Small intestine (tissue), 7 donors: Measurements from ENCODE around the gene MCL1. TPM values are rescaled to one million over a fixed set of nuclear protein-coding genes. Genes with fewer than 3 reads are reported as not detected.
A peak's percentile ranks its signal among the peaks of the same experiment; 100 is the strongest.
"Not testable (repeated sequence)": the region's sequence is repeated elsewhere in the genome, so short reads cannot be mapped to it uniquely, and the experiment has no call there.

Source experiments
- DNase-seq, 2 donors: peaks; one replicate each; pipeline versions ENCODE4 v3.0.0 to v3.0.0-alpha.2; 2013
- FAIRE-seq: peaks from 2 replicates; lab custom pipeline; 2012; peaks lifted over from hg19 to GRCh38; lab: Jason Lieb, UNC
- H3K27ac ChIP-seq, 3 donors: one replicate each; pipeline ENCODE4 v1.5.1; 2013; ENCODE audit warnings: low read length in 2 of 3, mild to moderate bottlenecking in 2 of 3, control low read depth in 1 of 3, inconsistent platforms in 1 of 3, low read depth in 1 of 3, moderate library complexity in 1 of 3
- H3K27me3 ChIP-seq, 3 donors: one replicate each; pipeline ENCODE4 v1.6.1; 2013; ENCODE audit warnings: low read length in 3 of 3, inconsistent platforms in 1 of 3; ENCODE audit not compliant: control insufficient read depth in 3 of 3, insufficient read depth in 3 of 3
- H3K36me3 ChIP-seq, 3 donors: one replicate each; pipeline ENCODE4 v1.6.1; 2013; ENCODE audit warnings: low read length in 3 of 3, inconsistent platforms in 1 of 3, low read depth in 1 of 3, mild to moderate bottlenecking in 1 of 3, moderate library complexity in 1 of 3; ENCODE audit not compliant: control insufficient read depth in 3 of 3, insufficient read depth in 2 of 3
- H3K4me1 ChIP-seq, 3 donors: one replicate each; pipeline ENCODE4 v1.6.1; 2013; ENCODE audit warnings: low read length in 2 of 3, inconsistent platforms in 1 of 3, low read depth in 1 of 3, mild to moderate bottlenecking in 1 of 3, moderate library complexity in 1 of 3; ENCODE audit not compliant: control insufficient read depth in 3 of 3, insufficient read depth in 2 of 3
- H3K4me3 ChIP-seq, 3 donors: one replicate each; pipeline ENCODE4 v1.5.1; 2013; ENCODE audit warnings: low read length in 3 of 3, control low read depth in 1 of 3, inconsistent platforms in 1 of 3, low read depth in 1 of 3, mild to moderate bottlenecking in 1 of 3, moderate library complexity in 1 of 3
- H3K9me3 ChIP-seq, 2 donors: one replicate each; pipeline ENCODE4 v1.6.1; 2013; ENCODE audit warnings: low read depth in 1 of 2, low read length in 1 of 2; ENCODE audit not compliant: control insufficient read depth in 2 of 2, insufficient read depth in 1 of 2
- WGBS, 3 donors: extraction: QIAGEN DNeasy Blood & Tissue Kit; methylation state at CpG; one replicate each; pipeline ENCODE4 v1.1.7; 2013; 5-methylcytosine and 5-hydroxymethylcytosine counted together
- polyA plus RNA-seq, 4 donors: library from polyadenylated mRNA; stranded (reverse) in 3 of 4; unstranded in 1 of 4; fragments of 200-250 nt in 3 of 4; fragments of 120-200 nt in 1 of 4; gene quantifications; one replicate each; pipeline versions ENCODE4 v1.2.1 to v1.2.3, GENCODE V29; 2013
- donor health status: healthy with polysubstance abuse.
- donor health status: control.
- donor health status: control.
- donor health status: Bipolar disorder and iron deficiency.
- donor health status: healthy.

The MCL1 gene
- polyA plus RNA-seq, 4 donors: 87.0 to 189 (median 105) TPM

- Histone ChIP-seq H3K4me3 (no peak overlapping the region), H3K27me3 (no peaks in the 10 kb centered on the region), H3K4me1 (peaks cover 2 to 25% (median 19%) of the 10 kb centered on the region in 3 donors), H3K36me3 (peaks cover 0 to 31% (median 0%) of the 10 kb centered on the region in 3 donors), H3K9me3 (no peaks in the 10 kb centered on the region), H3K27ac (peak overlapping the region in 2 of 3 donors; percentile 24 to 94)
- no peak for DNase-seq
- no peak for FAIRE-seq
- WGBS, 3 donors: 71 to 94% (median 89%) methylated on average over 2 of the region's 2 CpGs
Observed at GRCh38 chr1:150609732-150610131, 30.3 kb upstream of the MCL1 start.

- no peaks in the 10 kb centered on the region for H3K9me3 ChIP-seq
- H3K27ac ChIP-seq: peak overlapping the region in 1 of 3 donors; percentile 58
- peaks cover 0 to 25% (median 0%) of the 10 kb centered on the region in 3 donors for H3K36me3 ChIP-seq
- FAIRE-seq (no peak), DNase-seq (no peak)
- 96 to 98% (median 97%) methylated on average over 7 of the region's 7 CpGs for WGBS, 3 donors
- H3K4me3 ChIP-seq: no peak overlapping the region
- H3K27me3 ChIP-seq: no peaks in the 10 kb centered on the region
- H3K4me1 ChIP-seq: peaks cover 4 to 14% (median 10%) of the 10 kb centered on the region in 3 donors
Observed at GRCh38 chr1:150606463-150607142, 27.2 kb upstream of the MCL1 start.

GRCh38 chr1:150605451-150605731 is 26.0 kb upstream of the MCL1 start:
- H3K4me3 ChIP-seq, DNase-seq, H3K27me3 ChIP-seq, FAIRE-seq, H3K9me3 ChIP-seq: not testable (repeated sequence)
- H3K4me1 ChIP-seq: peaks cover 2 to 14% (median 5%) of the 10 kb centered on the region in 3 donors
- peak overlapping the region in 1 of 3 donors; percentile 97 for H3K27ac ChIP-seq
- 95 to 97% (median 96%) methylated on average over 3 of the region's 3 CpGs for WGBS, 3 donors
- H3K36me3 ChIP-seq: peaks cover 0 to 24% (median 0%) of the 10 kb centered on the region in 3 donors

- DNase-seq (no peak), FAIRE-seq (no peak)
- H3K9me3 ChIP-seq: no peaks in the 10 kb centered on the region
- H3K27me3 ChIP-seq: no peaks in the 10 kb centered on the region
- H3K36me3 ChIP-seq: peaks cover 0 to 28% (median 0%) of the 10 kb centered on the region in 3 donors
- WGBS, 3 donors: 95 to 100% (median 96%) methylated on average over 2 of the region's 2 CpGs
- peaks cover 2 to 14% (median 5%) of the 10 kb centered on the region in 3 donors for H3K4me1 ChIP-seq
- no peak overlapping the region for H3K4me3 ChIP-seq
- H3K27ac ChIP-seq: peak overlapping the region; percentile 28 to 97 (median 74)
Observed at GRCh38 chr1:150604226-150604588, 24.8 kb upstream of the MCL1 start.

- no peak overlapping the region for H3K27ac ChIP-seq
- peaks cover 2 to 14% (median 5%) of the 10 kb centered on the region in 3 donors for H3K4me1 ChIP-seq
- FAIRE-seq (no peak), DNase-seq (no peak)
- H3K9me3 ChIP-seq: no peaks in the 10 kb centered on the region
- no peak overlapping the region for H3K4me3 ChIP-seq
- H3K27me3 ChIP-seq: no peaks in the 10 kb centered on the region
- WGBS, 3 donors: 90 to 93% (median 93%) methylated on average over 3 of the region's 3 CpGs
- H3K36me3 ChIP-seq: peaks cover 0 to 24% (median 0%) of the 10 kb centered on the region in 3 donors
Observed at GRCh38 chr1:150603711-150604110, 24.3 kb upstream of the MCL1 start.

GRCh38 chr1:150602372-150602771 is 23.0 kb upstream of the MCL1 start:
- DNase-seq: not testable (repeated sequence)
- WGBS, 3 donors: 91 to 94% (median 93%) methylated on average over 11 to 12 of the region's 12 CpGs

GRCh38 chr1:150601540-150601939 is 22.1 kb upstream of the MCL1 start:
- Histone ChIP-seq H3K27me3 (no peaks in the 10 kb centered on the region), H3K4me1 (peaks cover 2 to 10% (median 9%) of the 10 kb centered on the region in 3 donors), H3K9me3 (no peaks in the 10 kb centered on the region), H3K4me3 (no peak overlapping the region), H3K27ac (no peak overlapping the region), H3K36me3 (peaks cover 0 to 15% (median 0%) of the 10 kb centered on the region in 3 donors)
- FAIRE-seq (no peak), DNase-seq (no peak)

More at GRCh38 chr1:150602372-150602771, 23.0 kb upstream of the MCL1 start:
- not testable (repeated sequence) for H3K4me3 ChIP-seq, FAIRE-seq, H3K9me3 ChIP-seq, H3K27ac ChIP-seq, H3K27me3 ChIP-seq
- H3K36me3 ChIP-seq: peaks cover 0 to 17% (median 0%) of the 10 kb centered on the region in 3 donors
- H3K4me1 ChIP-seq: peaks cover 2 to 14% (median 5%) of the 10 kb centered on the region in 3 donors

GRCh38 chr1:150598346-150598745 is 18.9 kb upstream of the MCL1 start:
- 57 to 88% (median 70%) methylated on average over 4 of the region's 4 CpGs for whole genome bisulfite sequencing, 3 donors
- not testable (repeated sequence) for FAIRE-seq, H3K27ac ChIP-seq, H3K4me3 ChIP-seq, H3K9me3 ChIP-seq, DNase-seq, H3K27me3 ChIP-seq
- H3K36me3 ChIP-seq: peaks cover 0 to 15% (median 0%) of the 10 kb centered on the region in 3 donors
- peaks cover 0 to 11% (median 0%) of the 10 kb centered on the region in 3 donors for H3K4me1 ChIP-seq
